Measurements from ENCODE around the gene TBC1D17.
A peak's percentile ranks its signal among the peaks of the same experiment; 100 is the strongest.

TBC1D17 gene

DNA sequence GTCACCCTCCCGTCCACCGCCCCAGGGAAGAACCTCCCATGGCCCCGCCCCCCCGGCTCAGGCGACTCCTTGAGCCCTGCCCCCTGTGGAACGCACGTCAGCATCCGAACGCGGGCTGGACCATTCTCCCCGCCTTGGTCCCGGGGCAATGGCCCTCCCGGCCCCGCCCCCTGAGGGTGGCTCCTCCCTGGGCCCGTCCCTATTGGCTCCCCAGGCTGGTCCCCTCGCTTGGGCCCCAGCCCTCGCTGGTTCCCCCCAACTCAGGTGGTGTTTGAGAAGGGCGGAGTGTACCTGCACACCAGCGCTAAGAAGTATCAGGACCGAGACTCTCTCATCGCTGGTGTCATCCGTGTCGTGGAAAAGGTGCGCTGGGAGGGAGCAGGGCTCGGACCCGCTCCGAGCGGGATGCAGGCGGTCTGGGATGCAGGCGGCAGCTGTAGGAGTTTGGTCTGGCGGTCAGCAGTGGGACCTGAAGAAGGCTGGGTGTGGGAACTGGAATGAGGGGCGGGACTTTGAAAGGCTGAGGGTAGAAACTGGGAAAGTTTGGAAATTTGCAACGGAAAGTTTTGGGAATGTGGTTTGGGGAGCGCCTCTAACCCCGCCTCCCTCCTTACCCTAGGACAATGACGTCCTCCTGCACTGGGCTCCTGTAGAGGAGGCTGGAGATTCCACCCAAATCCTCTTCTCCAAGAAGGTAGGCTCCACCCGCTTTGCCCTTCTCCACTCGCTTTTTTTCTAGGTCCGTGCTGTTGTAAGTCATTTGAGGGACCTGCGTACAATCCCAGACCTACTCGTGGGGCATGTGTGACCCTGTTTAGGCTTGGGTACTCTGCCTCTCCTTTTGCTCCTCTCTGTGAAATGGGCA is 609 bp downstream of the TBC1D17 start:
- peak overlapping the region; percentile 87 for H3K4me3 ChIP-seq (ENCODE audit: low read length)
- H3K36me3 ChIP-seq (ENCODE audit: control insufficient read depth, insufficient read depth, low read length) = peaks cover 26% of the 10 kb centered on the region
- peaks cover 5% of the 10 kb centered on the region for H3K4me1 ChIP-seq (ENCODE audit: control insufficient read depth, insufficient read depth, low read length)

DNA sequence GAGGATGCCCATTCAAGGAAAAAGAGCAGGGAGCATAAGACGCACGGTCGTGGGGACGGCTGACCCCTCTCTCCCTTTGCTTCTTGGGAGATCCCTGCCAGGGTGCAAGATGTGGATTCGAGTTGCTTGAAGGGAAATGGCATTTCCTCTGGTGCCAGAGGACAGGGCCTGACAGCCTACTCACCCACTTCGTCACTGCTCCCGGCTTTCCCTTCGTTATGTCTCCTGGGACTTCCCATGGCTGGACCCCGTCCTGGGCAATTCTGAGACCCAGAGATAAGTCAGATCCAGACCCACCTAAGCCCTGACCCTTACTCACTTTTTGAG is 1.2 kb downstream of the TBC1D17 start:
- H3K9me3 ChIP-seq (ENCODE audit: control insufficient read depth, insufficient read depth, low read length) = no peaks in the 10 kb centered on the region
- H3K27ac ChIP-seq (ENCODE audit: low read length) = no peak overlapping the region
- peaks cover 5% of the 10 kb centered on the region for H3K4me1 ChIP-seq (ENCODE audit: control insufficient read depth, insufficient read depth, low read length)
- no CpG with 5 or more reads among the region's 9 CpGs for WGBS (ENCODE audit: insufficient coverage, insufficient read length)
- H3K36me3 ChIP-seq (ENCODE audit: control insufficient read depth, insufficient read depth, low read length) = peaks cover 31% of the 10 kb centered on the region
- no peak for DNase-seq (ENCODE audit: low read depth, low spot score)
- H3K4me3 ChIP-seq (ENCODE audit: low read length) = peak overlapping the region; percentile 87; the same call in 1 of the 2 replicates
- H3K27me3 ChIP-seq (ENCODE audit: control insufficient read depth, insufficient read depth, low read length) = no peaks in the 10 kb centered on the region

More for the DNA sequence above, 609 bp downstream of the TBC1D17 start:
- Histone ChIP-seq H3K27ac (ENCODE audit: low read length) (no peak overlapping the region), H3K27me3 (ENCODE audit: control insufficient read depth, insufficient read depth, low read length) (no peaks in the 10 kb centered on the region), H3K9me3 (ENCODE audit: control insufficient read depth, insufficient read depth, low read length) (no peaks in the 10 kb centered on the region)
- DNase-seq (ENCODE audit: low read depth, low spot score) = peak; percentile 90
- WGBS (ENCODE audit: insufficient coverage, insufficient read length) = no CpG with 5 or more reads among the region's 41 CpGs

DNA sequence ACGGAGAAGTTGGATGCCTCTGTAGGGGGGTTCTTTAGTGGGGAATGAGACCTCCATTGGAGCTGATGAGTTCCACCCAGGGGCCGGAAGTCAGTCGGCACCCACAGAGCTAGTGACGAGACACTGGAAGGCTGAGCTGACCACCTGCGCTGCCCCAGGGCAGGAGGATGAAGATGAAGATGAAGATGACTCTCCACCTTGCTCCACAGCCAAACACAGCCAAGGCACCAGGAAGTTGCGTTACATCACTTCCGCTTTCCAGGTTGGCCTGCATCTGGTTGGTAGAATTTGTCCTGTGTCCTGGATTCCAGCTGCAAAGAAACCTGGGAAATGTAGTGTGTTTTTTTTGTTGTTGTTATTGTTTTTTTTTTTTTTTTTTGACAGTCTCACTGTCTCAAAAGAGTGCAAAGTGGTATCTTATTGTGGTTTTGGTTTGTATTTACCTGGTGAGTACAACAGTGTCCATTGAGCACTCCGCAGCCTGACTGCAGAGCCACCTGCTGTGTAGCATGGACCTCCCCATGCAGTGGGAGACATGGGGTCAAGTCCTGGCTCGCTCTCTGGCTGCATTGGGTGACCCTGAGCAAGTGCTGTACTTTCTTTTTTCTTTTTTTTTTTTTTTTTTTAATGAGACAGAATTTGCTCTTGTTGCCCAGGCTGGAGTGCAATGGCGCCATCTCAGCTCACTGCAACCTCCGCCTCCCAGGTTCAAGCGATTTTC is 1.9 kb downstream of the TBC1D17 start:
- no CpG with 5 or more reads among the region's 12 CpGs for WGBS (ENCODE audit: insufficient coverage, insufficient read length)
- DNase-seq (ENCODE audit: low read depth, low spot score) = no peak
- peaks cover 38% of the 10 kb centered on the region for H3K36me3 ChIP-seq (ENCODE audit: control insufficient read depth, insufficient read depth, low read length)
- H3K9me3 ChIP-seq (ENCODE audit: control insufficient read depth, insufficient read depth, low read length) = no peaks in the 10 kb centered on the region
- no peak overlapping the region for H3K4me3 ChIP-seq (ENCODE audit: low read length)
- no peaks in the 10 kb centered on the region for H3K27me3 ChIP-seq (ENCODE audit: control insufficient read depth, insufficient read depth, low read length)
- no peak overlapping the region for H3K27ac ChIP-seq (ENCODE audit: low read length)
- peaks cover 5% of the 10 kb centered on the region for H3K4me1 ChIP-seq (ENCODE audit: control insufficient read depth, insufficient read depth, low read length)

DNA sequence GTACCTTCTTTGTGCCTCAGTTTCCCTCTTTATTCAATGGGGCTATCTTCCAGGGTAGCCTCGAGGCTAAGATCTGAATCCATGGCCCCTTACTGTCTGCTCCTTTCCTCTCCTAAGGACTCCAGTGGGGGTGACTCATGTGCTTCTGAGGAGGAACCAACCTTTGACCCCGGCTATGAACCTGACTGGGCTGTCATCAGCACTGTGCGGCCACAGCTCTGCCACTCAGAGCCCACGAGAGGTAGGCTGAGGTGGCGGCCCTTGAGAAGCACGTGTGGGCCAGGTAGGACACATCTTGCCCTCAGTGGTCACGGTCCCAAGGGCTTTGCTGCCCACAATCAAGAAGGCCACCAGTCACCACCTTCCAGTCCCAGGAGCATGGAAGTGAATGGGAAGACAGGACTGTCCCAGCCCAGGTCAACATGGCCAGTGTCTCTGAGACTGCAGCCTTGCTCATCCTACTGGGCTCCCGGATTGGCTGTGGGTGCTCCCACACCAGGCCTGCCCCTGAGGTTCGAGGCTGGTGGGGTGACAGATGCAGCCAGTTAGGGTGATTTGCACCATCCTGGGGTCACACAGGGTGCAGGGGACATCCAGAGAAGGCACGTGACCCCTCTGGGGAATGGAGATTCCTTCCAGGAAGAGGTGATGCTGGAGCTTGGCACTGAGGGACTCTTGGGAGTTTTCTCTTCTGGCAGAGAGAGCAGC is 2.8 kb downstream of the TBC1D17 start:
- no CpG with 5 or more reads among the region's 10 CpGs for WGBS (ENCODE audit: insufficient coverage, insufficient read length)
- no peak overlapping the region for H3K4me3 ChIP-seq (ENCODE audit: low read length)
- H3K36me3 ChIP-seq (ENCODE audit: control insufficient read depth, insufficient read depth, low read length) = peaks cover 43% of the 10 kb centered on the region
- H3K27me3 ChIP-seq (ENCODE audit: control insufficient read depth, insufficient read depth, low read length) = no peaks in the 10 kb centered on the region
- peaks cover 4% of the 10 kb centered on the region for H3K4me1 ChIP-seq (ENCODE audit: control insufficient read depth, insufficient read depth, low read length)
- DNase-seq (ENCODE audit: low read depth, low spot score) = no peak
- H3K9me3 ChIP-seq (ENCODE audit: control insufficient read depth, insufficient read depth, low read length) = no peaks in the 10 kb centered on the region
- no peak overlapping the region for H3K27ac ChIP-seq (ENCODE audit: low read length)

DNA sequence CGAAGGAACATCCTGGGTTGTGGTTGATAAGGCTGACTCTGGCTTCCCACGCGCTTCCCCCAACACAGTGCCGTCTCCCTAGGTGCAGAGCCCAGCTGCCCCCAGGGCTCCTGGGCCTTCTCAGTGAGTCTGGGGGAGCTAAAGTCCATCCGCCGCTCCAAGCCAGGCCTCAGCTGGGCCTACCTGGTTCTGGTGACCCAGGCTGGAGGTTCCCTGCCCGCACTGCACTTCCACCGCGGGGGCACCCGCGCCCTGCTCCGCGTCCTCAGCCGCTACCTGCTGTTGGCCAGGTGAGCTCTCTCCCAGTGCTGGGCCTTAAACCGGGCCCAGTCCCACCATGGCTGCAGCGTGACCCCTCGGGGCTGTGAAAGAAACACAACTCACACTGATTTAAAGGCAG is 3.7 kb downstream of the TBC1D17 start:
- no peak for DNase-seq (ENCODE audit: low read depth, low spot score)
- no peaks in the 10 kb centered on the region for H3K27me3 ChIP-seq (ENCODE audit: control insufficient read depth, insufficient read depth, low read length)

DNA sequence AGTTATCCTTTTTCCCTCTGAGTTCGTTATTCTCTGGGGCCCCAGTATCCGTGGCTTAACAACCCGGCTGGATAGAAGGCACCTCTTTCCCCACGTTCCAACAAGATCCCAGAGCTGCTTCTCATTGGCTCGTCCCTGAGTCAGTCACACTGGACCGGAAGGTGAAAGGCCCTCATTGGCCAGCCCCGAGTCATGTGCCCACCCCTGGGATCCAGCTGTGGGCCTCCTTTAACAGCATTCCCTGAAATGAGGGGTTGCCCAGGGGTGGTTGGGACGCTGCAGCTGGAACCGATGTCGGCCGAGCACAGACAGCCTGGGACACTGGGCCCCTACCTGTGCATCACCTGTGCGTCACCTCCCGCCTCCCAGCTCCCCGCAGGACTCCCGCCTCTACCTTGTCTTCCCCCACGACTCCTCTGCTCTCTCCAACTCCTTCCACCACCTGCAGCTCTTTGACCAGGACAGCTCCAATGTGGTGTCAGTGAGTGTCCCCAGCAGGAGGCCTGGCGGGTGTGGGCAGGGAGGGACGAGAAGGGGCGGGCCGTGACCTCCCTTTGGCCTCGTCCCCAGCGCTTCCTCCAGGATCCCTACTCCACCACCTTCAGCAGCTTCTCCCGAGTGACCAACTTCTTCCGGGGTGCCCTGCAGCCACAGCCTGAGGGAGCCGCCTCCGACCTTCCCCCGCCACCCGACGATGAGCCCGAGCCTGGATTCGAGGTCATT is 4.3 kb downstream of the TBC1D17 start:
- H3K9me3 ChIP-seq (ENCODE audit: control insufficient read depth, insufficient read depth, low read length) = no peaks in the 10 kb centered on the region
- no peak for DNase-seq (ENCODE audit: low read depth, low spot score)
- peaks cover 43% of the 10 kb centered on the region for H3K36me3 ChIP-seq (ENCODE audit: control insufficient read depth, insufficient read depth, low read length)
- no peaks in the 10 kb centered on the region for H3K27me3 ChIP-seq (ENCODE audit: control insufficient read depth, insufficient read depth, low read length)
- no peak overlapping the region for H3K27ac ChIP-seq (ENCODE audit: low read length)
- WGBS (ENCODE audit: insufficient coverage, insufficient read length) = no CpG with 5 or more reads among the region's 31 CpGs
- peaks cover 3% of the 10 kb centered on the region for H3K4me1 ChIP-seq (ENCODE audit: control insufficient read depth, insufficient read depth, low read length)
- H3K4me3 ChIP-seq (ENCODE audit: low read length) = no peak overlapping the region

More for the DNA sequence above, 3.7 kb downstream of the TBC1D17 start:
- WGBS (ENCODE audit: insufficient coverage, insufficient read length) = no CpG with 5 or more reads among the region's 17 CpGs
- Histone ChIP-seq H3K4me1 (ENCODE audit: control insufficient read depth, insufficient read depth, low read length) (peaks cover 3% of the 10 kb centered on the region), H3K4me3 (ENCODE audit: low read length) (no peak overlapping the region), H3K9me3 (ENCODE audit: control insufficient read depth, insufficient read depth, low read length) (no peaks in the 10 kb centered on the region), H3K27ac (ENCODE audit: low read length) (no peak overlapping the region), H3K36me3 (ENCODE audit: control insufficient read depth, insufficient read depth, low read length) (peaks cover 43% of the 10 kb centered on the region)

DNA sequence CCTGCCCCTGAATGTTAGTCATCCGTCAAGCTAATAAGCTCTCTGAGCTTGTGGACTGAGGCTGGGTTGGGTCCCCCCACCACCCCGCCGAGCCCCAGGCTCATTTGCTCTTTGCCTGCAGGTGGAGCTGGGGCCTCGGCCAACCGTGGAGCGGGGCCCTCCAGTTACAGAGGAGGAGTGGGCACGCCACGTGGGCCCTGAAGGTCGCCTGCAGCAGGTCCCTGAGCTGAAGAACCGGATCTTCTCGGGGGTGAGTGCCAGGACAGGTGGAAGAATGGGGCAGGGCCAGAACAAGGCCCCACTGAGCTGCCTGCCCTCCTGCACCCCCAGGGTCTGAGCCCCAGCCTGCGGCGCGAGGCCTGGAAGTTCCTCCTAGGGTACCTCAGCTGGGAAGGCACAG is 5.1 kb downstream of the TBC1D17 start:
- no peaks in the 10 kb centered on the region for H3K27me3 ChIP-seq (ENCODE audit: control insufficient read depth, insufficient read depth, low read length)
- H3K4me1 ChIP-seq (ENCODE audit: control insufficient read depth, insufficient read depth, low read length) = peaks cover 3% of the 10 kb centered on the region
- no peak overlapping the region for H3K4me3 ChIP-seq (ENCODE audit: low read length)
- no CpG with 5 or more reads among the region's 14 CpGs for WGBS (ENCODE audit: insufficient coverage, insufficient read length)
- H3K27ac ChIP-seq (ENCODE audit: low read length) = no peak overlapping the region
- no peak for DNase-seq (ENCODE audit: low read depth, low spot score)
- peaks cover 46% of the 10 kb centered on the region for H3K36me3 ChIP-seq (ENCODE audit: control insufficient read depth, insufficient read depth, low read length)
- no peaks in the 10 kb centered on the region for H3K9me3 ChIP-seq (ENCODE audit: control insufficient read depth, insufficient read depth, low read length)

- H3K27ac ChIP-seq (ENCODE audit: low read length) = no peak overlapping the region
- H3K27me3 ChIP-seq (ENCODE audit: control insufficient read depth, insufficient read depth, low read length) = no peaks in the 10 kb centered on the region
- no peak overlapping the region for H3K4me3 ChIP-seq (ENCODE audit: low read length)
- H3K36me3 ChIP-seq (ENCODE audit: control insufficient read depth, insufficient read depth, low read length) = peaks cover 46% of the 10 kb centered on the region
- peaks cover 3% of the 10 kb centered on the region for H3K4me1 ChIP-seq (ENCODE audit: control insufficient read depth, insufficient read depth, low read length)
- no peak for DNase-seq (ENCODE audit: low read depth, low spot score)
- no CpG with 5 or more reads among the region's 5 CpGs for WGBS (ENCODE audit: insufficient coverage, insufficient read length)
- no peaks in the 10 kb centered on the region for H3K9me3 ChIP-seq (ENCODE audit: control insufficient read depth, insufficient read depth, low read length)
These were observed 5.6 kb downstream of the TBC1D17 start for GRCh38 chr19:49883094-49883493.

- Histone ChIP-seq H3K36me3 (ENCODE audit: control insufficient read depth, insufficient read depth, low read length) (peaks cover 46% of the 10 kb centered on the region), H3K27me3 (ENCODE audit: control insufficient read depth, insufficient read depth, low read length) (no peaks in the 10 kb centered on the region), H3K4me3 (ENCODE audit: low read length) (no peak overlapping the region), H3K9me3 (ENCODE audit: control insufficient read depth, insufficient read depth, low read length) (no peaks in the 10 kb centered on the region), H3K4me1 (ENCODE audit: control insufficient read depth, insufficient read depth, low read length) (peaks cover 1% of the 10 kb centered on the region), H3K27ac (ENCODE audit: low read length) (no peak overlapping the region)
- no CpG with 5 or more reads among the region's 18 CpGs for WGBS (ENCODE audit: insufficient coverage, insufficient read length)
- DNase-seq (ENCODE audit: low read depth, low spot score) = no peak
These were observed 6.6 kb downstream of the TBC1D17 start for GRCh38 chr19:49884109-49884508.

DNA sequence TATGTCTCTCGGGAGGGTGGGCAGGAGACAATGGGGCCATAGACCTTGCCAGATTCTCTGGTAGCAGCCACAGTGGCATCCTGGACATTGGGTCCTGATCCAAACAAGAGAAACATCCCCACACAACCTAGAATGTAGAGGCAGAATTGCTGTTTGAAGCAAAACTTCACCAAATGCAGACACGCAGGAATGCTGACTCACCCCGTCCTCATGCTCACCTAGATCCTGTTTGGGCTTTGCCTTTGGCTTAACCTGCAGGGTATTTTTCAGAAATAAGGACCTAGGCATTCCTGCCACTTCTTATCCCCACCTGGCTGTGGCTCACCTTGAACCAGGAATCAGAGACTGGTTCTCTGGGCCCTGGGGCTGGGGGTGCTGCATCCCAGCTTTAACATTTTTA is 7.3 kb downstream of the TBC1D17 start:
- no peak overlapping the region for H3K4me3 ChIP-seq (ENCODE audit: low read length)
- H3K36me3 ChIP-seq (ENCODE audit: control insufficient read depth, insufficient read depth, low read length) = peaks cover 46% of the 10 kb centered on the region
- H3K27me3 ChIP-seq (ENCODE audit: control insufficient read depth, insufficient read depth, low read length) = no peaks in the 10 kb centered on the region
- no CpG with 5 or more reads among the region's 3 CpGs for WGBS (ENCODE audit: insufficient coverage, insufficient read length)
- no peak for DNase-seq (ENCODE audit: low read depth, low spot score)
- H3K27ac ChIP-seq (ENCODE audit: low read length) = no peak overlapping the region
- no peaks in the 10 kb centered on the region for H3K9me3 ChIP-seq (ENCODE audit: control insufficient read depth, insufficient read depth, low read length)
- H3K4me1 ChIP-seq (ENCODE audit: control insufficient read depth, insufficient read depth, low read length) = no peaks in the 10 kb centered on the region; the same call in 1 of the 2 replicates

Measured in iPS DF 6.9 (cell line).